Peyer's patch (tissue), 4 donors: Measurements from ENCODE around the gene TBRG1. TPM values are rescaled to one million over a fixed set of nuclear protein-coding genes. Genes with fewer than 3 reads are reported as not detected.

ENCODE experiments used
- DNase-seq, 3 donors: peaks; one replicate each; pipeline ENCODE4 v3.0.0-alpha.2; 2017 to 2019
- H3K27ac ChIP-seq, 4 donors: fragments of 200-600 bp; sonication (generic); one replicate each; pipeline ENCODE4 v1.5.1; 2016 to 2019
- H3K27me3 ChIP-seq, 2 donors: fragments of 200-600 bp; sonication (generic); one replicate each; pipeline ENCODE4 v1.5.1; 2019
- H3K36me3 ChIP-seq, 3 donors: fragments of 200-600 bp; sonication (generic); one replicate each; pipeline ENCODE4 v1.5.1; 2016 to 2019
- H3K4me1 ChIP-seq, 4 donors: fragments of 200-600 bp; sonication (generic); one replicate each; pipeline ENCODE4 v1.5.1; 2016 to 2019
- H3K4me3 ChIP-seq, 4 donors: fragments of 200-600 bp; sonication (generic); 1 replicate in 3 of 4; 2 replicates in 1 of 4; pipeline ENCODE4 v1.5.1; 2016 to 2019; ENCODE audit warnings: mild to moderate bottlenecking in 1 of 4
- H3K9me3 ChIP-seq, 4 donors: fragments of 200-600 bp; sonication (generic); one replicate each; pipeline ENCODE4 v1.5.1; 2016 to 2019; ENCODE audit warnings: mild to moderate bottlenecking in 1 of 4
- CTCF ChIP-seq, 6 experiments: fragments of 450-650 bp in 4 of 6; fragments of 200-600 bp in 2 of 6; sonication (generic) in 1 of 6; IDR thresholded peaks; one replicate each; pipeline ENCODE4 v1.5.1; 2017 to 2019; ENCODE audit warnings: antibody characterized with exemption in 6 of 6, mild to moderate bottlenecking in 3 of 6, moderate library complexity in 1 of 6
- POLR2A ChIP-seq, 2 donors: fragments of 450-650 bp; IDR thresholded peaks; one replicate each; pipeline ENCODE4 v1.5.1; 2017; ENCODE audit warnings: antibody characterized with exemption in 2 of 2, mild to moderate bottlenecking in 2 of 2, moderate library complexity in 2 of 2
- total RNA-seq, 4 donors: library from RNA; depleted of rRNA; stranded (reverse); fragments of >200 nt; gene quantifications; one replicate each; pipeline ENCODE4 v1.1.0, GENCODE V29; 2016

TBRG1 gene
- 10 to 100 TPM; 35.9 to 79.2 (median 55.7) TPM for total RNA-seq

GRCh38 chr11:124622531-124623451 is at the start of gene TBRG1:
Gene TBRG1 (plus strand): TSS chr11:124622864. CDS start chr11:124623084, 220 bp downstream.
- H3K27me3 ChIP-seq, result no peaks in the 10 kb centered on the region
- H3K4me3 ChIP-seq, result peak within 1 kb of the TSS; percentile 59 to 83 (median 71)
- no peaks in the 10 kb centered on the region for H3K9me3 ChIP-seq
- peak; percentile 88 to 95 (median 89) for DNase-seq
- H3K27ac ChIP-seq, result peak within 1 kb of the TSS; percentile 74 to 92 (median 86)
- peaks cover 0 to 26% (median 0%) of the 10 kb centered on the region in 3 donors for H3K36me3 ChIP-seq
- TF ChIP-seq CTCF (IDR thresholded peaks at IDR 0.05), result no peak
- peak; percentile 80 to 83 for TF ChIP-seq POLR2A (IDR thresholded peaks at IDR 0.05)
- peaks cover 0 to 25% (median 2%) of the 10 kb centered on the region in 4 donors for H3K4me1 ChIP-seq

GRCh38 chr11:124577716-124578427 is 44.8 kb upstream of the TBRG1 start:
- Histone ChIP-seq H3K36me3 (no peaks in the 10 kb centered on the region), H3K9me3 (no peaks in the 10 kb centered on the region), H3K27me3 (no peaks in the 10 kb centered on the region), H3K4me3 (no peak overlapping the region), H3K27ac (no peak overlapping the region), H3K4me1 (no peaks in the 10 kb centered on the region)
- TF ChIP-seq CTCF (IDR thresholded peaks at IDR 0.05) (no peak), POLR2A (IDR thresholded peaks at IDR 0.05) (no peak)
- no peak for DNase-seq

GRCh38 chr11:124578761-124579160 is 43.9 kb upstream of the TBRG1 start:
- no peak overlapping the region for H3K4me3 ChIP-seq
- TF ChIP-seq CTCF (IDR thresholded peaks at IDR 0.05) (no peak), POLR2A (IDR thresholded peaks at IDR 0.05) (no peak)
- H3K27me3 ChIP-seq, result no peaks in the 10 kb centered on the region
- H3K27ac ChIP-seq, result no peak overlapping the region
- H3K9me3 ChIP-seq, result no peaks in the 10 kb centered on the region
- no peaks in the 10 kb centered on the region for H3K36me3 ChIP-seq
- no peak for DNase-seq
- H3K4me1 ChIP-seq, result no peaks in the 10 kb centered on the region

- Histone ChIP-seq H3K27ac (no peak overlapping the region), H3K4me1 (no peaks in the 10 kb centered on the region), H3K36me3 (no peaks in the 10 kb centered on the region), H3K9me3 (no peaks in the 10 kb centered on the region), H3K27me3 (no peaks in the 10 kb centered on the region), H3K4me3 (no peak overlapping the region)
- no peak for TF ChIP-seq CTCF (IDR thresholded peaks at IDR 0.05)
- TF ChIP-seq POLR2A (IDR thresholded peaks at IDR 0.05), result no peak
- no peak for DNase-seq
These were observed 40.8 kb upstream of the TBRG1 start for GRCh38 chr11:124581817-124582216.

- Histone ChIP-seq H3K27ac (no peak overlapping the region), H3K36me3 (no peaks in the 10 kb centered on the region), H3K27me3 (no peaks in the 10 kb centered on the region), H3K4me3 (no peak overlapping the region), H3K4me1 (no peaks in the 10 kb centered on the region), H3K9me3 (no peaks in the 10 kb centered on the region)
- no peak for TF ChIP-seq CTCF (IDR thresholded peaks at IDR 0.05)
- DNase-seq, result no peak
These were observed 40.1 kb upstream of the TBRG1 start for GRCh38 chr11:124582565-124582964.
